ENCODE data around the gene TH.
"Not testable (repeated sequence)": the region's sequence is repeated elsewhere in the genome, so short reads cannot be mapped to it uniquely, and the experiment has no call there.

TH gene

GRCh38 chr11:2128130-2128510, 43.5 kb downstream of the TH start:
- no peak for DNase-seq

- DNase-seq, result no peak
Measured at GRCh38 chr11:2127482-2128129, 44.0 kb downstream of the TH start.

GRCh38 chr11:2126520-2127085, 45.0 kb downstream of the TH start:
- DNase-seq, result no peak

- DNase-seq, result not testable (repeated sequence)
Measured at GRCh38 chr11:2124736-2125484, 46.7 kb downstream of the TH start.

- DNase-seq, result no peak
Measured at GRCh38 chr11:2123628-2123960, 48.0 kb downstream of the TH start.

GRCh38 chr11:2122907-2123627, 48.5 kb downstream of the TH start:
- DNase-seq, result no peak

- no peak for DNase-seq
Measured at GRCh38 chr11:2122222-2122906, 49.3 kb downstream of the TH start.

GRCh38 chr11:2121227-2122130, 50.1 kb downstream of the TH start:
- no peak for DNase-seq

GRCh38 chr11:2120359-2121100, 51.1 kb downstream of the TH start:
- no peak for DNase-seq

GRCh38 chr11:2118677-2119076, 52.9 kb downstream of the TH start:
- DNase-seq, result no peak

- no peak for DNase-seq
Measured at GRCh38 chr11:2116680-2117079, 54.9 kb downstream of the TH start.

GRCh38 chr11:2115308-2115707, 56.3 kb downstream of the TH start:
- no peak for DNase-seq

GRCh38 chr11:2114430-2115241, 57.0 kb downstream of the TH start:
- DNase-seq, result no peak
